GM18507 (cell line): ENCODE results near the gene WDR48.

Source experiments
- DNase-seq: peaks from one replicate; pipeline ENCODE4 v3.0.0; 2011; ENCODE audit warnings: low read depth; ENCODE audit not compliant: insufficient read length; ENCODE audit errors: extremely low spot score
- FAIRE-seq: peaks from 2 replicates; lab custom pipeline; 2011; peaks lifted over from hg19 to GRCh38; lab: Jason Lieb, UNC

The WDR48 gene

DNA sequence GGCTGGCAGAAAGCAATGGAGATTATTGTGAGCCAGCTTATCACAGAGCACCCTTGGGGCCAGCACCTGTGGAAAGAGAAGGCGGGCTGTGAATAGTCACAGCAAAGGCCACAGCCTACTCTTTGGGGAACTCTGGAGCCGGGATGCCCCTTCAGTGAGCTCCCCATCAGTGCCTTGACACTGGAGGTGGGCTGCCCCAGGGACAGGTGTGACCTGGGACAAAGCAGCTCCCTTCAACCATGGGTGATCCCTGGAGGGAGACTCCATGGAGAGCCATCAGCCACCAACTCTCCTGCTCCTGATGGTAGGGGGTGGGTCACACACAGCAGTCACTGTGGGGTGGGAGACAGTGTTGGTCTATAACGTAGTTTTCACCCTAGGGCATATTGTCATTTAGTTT lies 61.5 kb downstream of the WDR48 start:
- DNase-seq (no peak), FAIRE-seq (no peak)

DNA sequence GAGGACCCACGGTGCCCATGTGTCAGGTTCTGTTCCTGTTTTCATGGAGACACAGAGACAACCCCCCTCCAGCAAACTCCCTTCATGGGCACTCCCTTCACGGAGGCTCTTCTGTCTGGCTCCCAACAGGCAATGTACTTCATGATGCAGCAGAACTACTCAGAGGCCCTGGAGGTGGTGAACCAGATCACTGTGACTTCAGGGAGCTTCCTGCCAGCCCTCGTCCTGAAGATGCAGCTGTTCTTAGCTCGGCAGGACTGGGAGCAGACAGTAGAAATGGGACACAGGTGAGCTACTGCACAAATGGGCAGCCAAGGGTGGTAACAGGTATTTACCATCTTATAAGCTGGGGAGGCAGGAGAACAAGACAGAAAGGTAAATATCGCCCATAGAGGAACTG lies 62.6 kb downstream of the WDR48 start:
- FAIRE-seq = no peak
- DNase-seq = no peak

- FAIRE-seq (no peak), DNase-seq (no peak)
These were observed 64.1 kb downstream of the WDR48 start for GRCh38 chr3:39115870-39116269.

GRCh38 chr3:39118079-39118478 lies 66.3 kb downstream of the WDR48 start:
- DNase-seq (no peak), FAIRE-seq (peak; percentile 15)

DNA sequence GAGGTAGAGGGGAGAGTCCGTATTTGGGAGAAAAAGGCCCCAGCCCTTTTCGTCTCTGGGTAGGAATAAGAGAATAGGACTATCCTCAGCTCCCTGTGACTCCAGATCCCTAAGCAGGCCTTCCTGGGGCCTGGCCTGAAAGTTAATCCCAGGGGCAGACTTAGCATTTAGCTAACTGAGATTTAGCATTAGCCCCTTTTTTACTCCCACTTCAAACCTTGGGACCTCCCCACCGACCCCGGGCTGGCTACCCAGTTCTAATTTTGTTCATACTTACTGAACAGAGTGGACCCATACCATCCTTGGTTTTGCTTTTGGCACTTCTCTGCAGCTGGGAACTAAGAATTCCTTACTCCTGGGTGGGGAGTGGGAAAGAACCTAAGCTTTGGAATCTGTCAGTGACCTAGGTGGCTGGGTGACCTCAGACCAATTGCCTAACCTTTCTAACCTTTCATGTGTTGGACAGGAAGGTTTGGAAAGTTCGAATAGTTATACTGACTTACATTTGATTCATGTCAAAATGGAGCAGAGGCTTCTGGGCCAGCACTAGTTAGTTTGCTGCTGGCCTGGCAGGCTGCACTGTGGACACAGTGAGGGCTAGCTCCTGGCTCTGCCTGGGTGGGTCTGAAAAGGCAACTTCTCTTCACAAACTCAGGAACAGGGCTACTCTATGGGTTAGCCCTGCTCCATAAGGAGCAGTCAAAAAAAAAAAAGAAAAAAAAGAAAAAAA lies 67.3 kb downstream of the WDR48 start:
- no peak for FAIRE-seq

GRCh38 chr3:39121621-39122020 lies 69.8 kb downstream of the WDR48 start:
- DNase-seq (no peak), FAIRE-seq (no peak)

More for the DNA sequence above, 67.3 kb downstream of the WDR48 start:
- DNase-seq = no peak

GRCh38 chr3:39122813-39123212 lies 71.0 kb downstream of the WDR48 start:
- DNase-seq = no peak
- peak; percentile 53 for FAIRE-seq

DNA sequence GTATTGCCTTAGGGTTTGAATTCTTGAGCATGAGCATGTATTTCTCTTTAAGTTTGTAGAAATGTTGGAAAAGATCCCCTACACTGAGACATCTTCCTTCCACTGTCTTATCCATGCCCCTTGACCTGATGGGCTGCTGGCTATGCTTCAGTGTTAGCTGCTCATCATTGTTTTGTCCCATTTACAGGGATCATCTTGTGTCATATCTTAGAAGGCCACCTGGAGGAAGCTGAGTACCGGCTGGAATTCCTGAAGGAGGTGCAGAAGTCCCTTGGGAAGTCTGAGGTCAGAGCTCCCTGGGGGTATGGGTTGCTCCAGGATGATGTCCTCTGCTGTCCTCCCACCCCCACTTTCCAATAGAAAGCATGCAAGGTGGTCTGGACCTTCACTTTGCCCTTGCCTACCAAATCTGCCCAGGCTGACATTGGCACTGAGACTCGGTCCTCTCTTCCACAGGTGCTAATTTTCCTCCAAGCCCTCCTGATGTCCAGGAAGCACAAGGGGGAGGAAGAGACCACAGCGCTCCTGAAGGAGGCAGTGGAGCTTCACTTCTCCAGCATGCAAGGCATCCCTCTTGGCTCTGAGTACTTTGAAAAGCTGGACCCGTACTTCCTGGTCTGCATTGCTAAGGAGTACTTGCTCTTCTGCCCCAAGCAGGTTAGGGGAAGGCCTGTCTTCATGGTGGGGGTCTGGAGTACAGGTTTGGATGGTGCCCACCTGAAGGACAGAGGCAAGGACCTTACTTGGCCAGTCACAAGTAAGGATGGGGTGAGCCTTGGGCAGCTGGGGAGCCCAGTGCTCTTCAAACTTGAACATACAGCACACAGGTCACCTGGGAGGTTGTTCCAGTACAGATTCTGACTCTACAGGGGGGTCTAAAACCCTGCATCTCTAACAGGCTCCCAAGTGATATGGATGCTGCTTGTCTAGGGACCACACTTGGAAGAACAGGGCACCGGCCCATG lies 73.3 kb downstream of the WDR48 start:
- FAIRE-seq = no peak
- no peak for DNase-seq

DNA sequence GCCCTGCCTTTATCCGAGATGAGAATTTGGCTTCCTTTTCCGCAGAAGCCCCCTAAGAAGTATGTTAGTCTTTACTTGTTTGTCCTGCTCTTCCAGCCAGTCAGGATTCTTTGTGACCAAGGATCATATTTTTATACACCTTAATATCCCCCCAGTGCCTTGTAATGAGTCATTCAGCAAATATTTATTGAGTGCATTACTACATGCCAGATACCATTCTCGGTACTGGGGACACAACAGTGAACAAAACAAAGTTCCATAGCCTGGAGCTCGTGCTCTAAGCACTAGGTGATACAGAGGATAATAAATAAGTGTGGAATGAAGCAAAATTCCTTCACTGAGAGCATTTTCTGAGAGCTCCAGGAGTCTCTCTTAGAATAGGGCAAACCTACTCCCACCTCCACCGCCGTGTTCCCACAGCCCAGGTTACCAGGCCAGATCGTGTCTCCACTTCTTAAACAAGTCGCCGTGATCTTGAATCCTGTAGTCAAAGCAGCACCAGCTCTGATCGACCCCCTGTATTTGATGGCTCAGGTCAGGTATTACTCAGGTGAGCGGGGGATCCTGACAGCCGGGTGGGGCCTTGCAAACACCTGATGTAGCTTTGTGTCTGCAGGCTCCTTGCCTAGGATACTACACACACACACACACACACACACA lies 74.2 kb downstream of the WDR48 start:
- DNase-seq (no peak), FAIRE-seq (no peak)

DNA sequence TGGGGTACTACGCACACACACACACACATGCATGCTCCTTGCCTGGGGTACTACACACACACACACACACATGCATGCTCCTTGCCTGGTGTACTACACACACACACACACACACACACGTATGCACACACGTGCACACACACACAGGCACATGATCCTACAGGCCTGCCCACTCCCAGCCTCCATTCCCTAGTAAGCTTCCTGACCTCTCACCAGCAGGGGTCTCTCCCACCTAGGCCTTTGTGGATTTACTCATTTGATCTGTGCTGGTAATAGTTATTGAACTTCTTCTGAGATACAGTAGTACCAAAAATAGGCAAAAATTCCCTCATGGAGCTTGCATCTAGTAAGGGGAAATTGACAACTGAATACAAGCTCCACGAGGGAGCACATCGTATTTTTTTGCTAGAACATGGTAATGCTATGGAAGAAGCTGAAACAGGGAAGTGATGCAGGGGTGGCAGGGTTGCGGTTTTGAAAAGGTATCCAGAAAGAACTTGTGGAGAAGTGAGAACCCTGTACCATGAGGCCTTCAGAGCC lies 74.8 kb downstream of the WDR48 start:
- DNase-seq (no peak), FAIRE-seq (peak; percentile 29)

- DNase-seq = no peak
- FAIRE-seq = no peak
These were observed 75.6 kb downstream of the WDR48 start for GRCh38 chr3:39127269-39127907.

GRCh38 chr3:39127908-39128304 lies 76.1 kb downstream of the WDR48 start:
- no peak for DNase-seq

DNA sequence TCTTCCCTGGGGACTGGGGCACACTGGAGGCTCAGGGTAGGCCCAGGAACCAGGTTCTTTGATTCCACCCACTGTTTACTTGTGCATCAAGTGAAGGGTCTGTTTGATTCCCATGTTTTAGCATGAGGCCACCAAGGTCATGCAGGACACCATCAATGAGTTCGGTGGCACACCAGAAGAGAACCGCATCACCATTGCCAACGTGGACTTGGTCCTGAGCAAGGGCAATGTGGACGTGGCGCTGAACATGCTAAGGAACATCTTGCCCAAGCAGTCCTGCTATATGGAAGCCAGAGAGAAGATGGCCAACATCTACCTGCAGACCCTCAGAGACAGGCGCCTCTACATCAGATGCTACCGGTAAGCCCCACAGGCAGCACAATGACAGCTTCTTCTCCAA lies 77.1 kb downstream of the WDR48 start:
- DNase-seq = no peak
- FAIRE-seq = no peak

More at GRCh38 chr3:39127908-39128304, 76.1 kb downstream of the WDR48 start:
- no peak for FAIRE-seq

- DNase-seq (no peak), FAIRE-seq (no peak)
These were observed 78.2 kb downstream of the WDR48 start for GRCh38 chr3:39130026-39130425.

- FAIRE-seq (no peak), DNase-seq (no peak)
These were observed 79.0 kb downstream of the WDR48 start for GRCh38 chr3:39130693-39131265.

DNA sequence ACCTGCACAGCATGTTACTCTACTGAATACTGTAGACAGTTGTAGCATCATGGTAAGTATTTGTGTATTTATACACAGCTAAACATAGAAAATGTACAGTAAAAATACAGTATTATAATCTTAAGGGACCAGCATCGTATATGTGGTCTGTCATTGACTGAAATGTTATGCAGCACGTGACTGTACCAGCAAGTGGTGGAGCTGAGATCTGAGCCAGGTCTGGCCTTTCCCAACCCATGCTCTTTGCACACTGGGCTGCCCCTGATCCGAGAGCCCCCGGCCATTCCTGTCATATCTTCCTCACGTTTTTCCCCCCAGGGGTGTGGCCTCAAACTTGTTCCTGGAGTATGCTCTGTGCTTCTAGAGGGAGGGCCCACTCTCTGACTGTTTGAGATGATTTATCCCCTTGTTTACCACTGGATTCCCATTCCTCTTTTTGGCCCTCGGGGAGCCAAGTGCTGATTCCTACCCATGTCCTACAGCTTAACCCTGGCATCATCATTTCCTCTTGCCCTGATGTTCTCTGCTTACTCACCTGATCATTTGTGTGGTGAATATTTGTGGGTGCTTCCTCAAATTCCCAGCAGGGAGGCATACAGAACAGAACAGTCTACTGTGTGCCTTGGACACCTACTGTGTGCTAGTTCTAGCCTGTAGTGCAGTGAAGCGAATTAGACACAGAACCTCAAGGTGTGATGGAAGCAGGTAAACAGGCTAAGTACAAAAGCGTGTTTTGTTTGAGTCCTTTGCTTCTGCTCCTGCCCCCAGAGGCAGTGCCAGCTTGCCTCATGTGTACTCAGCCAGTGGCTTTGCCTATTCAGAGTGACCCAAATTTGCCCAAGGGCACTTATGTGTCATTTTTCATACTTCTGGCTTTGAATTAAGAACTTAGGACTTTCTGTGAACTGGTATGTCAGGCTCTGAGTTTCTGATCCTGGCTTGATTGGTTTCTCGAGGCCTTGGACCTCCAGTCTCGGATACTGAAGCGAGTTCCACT lies 80.6 kb downstream of the WDR48 start:
- DNase-seq = no peak
- FAIRE-seq = no peak

DNA sequence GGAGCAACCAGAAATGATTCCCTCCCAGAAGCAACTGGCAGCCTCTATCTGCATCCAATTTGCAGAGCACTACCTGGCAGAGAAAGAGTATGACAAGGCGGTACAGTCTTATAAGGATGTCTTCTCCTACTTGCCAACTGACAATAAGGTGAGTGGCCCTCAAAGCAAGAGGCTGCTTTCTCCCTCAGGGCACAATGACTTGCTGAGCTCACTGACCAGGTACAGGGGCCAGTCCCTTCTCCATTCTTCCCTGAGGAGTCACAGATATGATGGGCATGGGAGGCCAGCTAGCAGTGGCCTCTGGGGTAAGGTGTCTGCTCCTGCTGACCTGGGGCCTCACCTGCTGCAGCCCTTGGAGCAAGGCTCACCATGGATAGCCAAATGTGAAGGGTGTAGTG lies 81.3 kb downstream of the WDR48 start:
- no peak for FAIRE-seq

DNA sequence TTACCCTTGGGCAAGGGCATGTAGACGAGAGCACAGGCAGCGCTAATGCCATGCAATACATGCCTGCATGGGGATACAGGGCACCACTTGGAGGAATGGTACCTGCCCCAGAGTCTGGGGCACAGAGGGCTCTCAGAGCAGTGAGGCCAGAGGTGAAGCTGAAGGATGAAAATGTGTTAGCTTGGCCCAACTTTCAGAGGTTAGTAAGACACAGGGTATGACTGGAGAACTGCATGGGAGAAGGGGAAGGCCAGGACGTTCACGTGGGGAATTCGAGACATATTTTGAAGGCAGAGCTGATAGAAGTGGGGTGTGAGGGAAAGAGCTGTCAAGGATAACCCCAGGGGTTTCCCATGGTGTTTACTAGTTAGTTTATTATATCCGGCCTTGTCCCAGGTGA lies 82.0 kb downstream of the WDR48 start:
- FAIRE-seq = no peak

More for the DNA sequence above, 81.3 kb downstream of the WDR48 start:
- DNase-seq = no peak

More for the DNA sequence above, 82.0 kb downstream of the WDR48 start:
- DNase-seq = no peak
